ENCODE measurements around the gene WBP2.
"Not testable (repeated sequence)": the region's sequence is repeated elsewhere in the genome, so short reads cannot be mapped to it uniquely, and the experiment has no call there.

Gene WBP2

DNA sequence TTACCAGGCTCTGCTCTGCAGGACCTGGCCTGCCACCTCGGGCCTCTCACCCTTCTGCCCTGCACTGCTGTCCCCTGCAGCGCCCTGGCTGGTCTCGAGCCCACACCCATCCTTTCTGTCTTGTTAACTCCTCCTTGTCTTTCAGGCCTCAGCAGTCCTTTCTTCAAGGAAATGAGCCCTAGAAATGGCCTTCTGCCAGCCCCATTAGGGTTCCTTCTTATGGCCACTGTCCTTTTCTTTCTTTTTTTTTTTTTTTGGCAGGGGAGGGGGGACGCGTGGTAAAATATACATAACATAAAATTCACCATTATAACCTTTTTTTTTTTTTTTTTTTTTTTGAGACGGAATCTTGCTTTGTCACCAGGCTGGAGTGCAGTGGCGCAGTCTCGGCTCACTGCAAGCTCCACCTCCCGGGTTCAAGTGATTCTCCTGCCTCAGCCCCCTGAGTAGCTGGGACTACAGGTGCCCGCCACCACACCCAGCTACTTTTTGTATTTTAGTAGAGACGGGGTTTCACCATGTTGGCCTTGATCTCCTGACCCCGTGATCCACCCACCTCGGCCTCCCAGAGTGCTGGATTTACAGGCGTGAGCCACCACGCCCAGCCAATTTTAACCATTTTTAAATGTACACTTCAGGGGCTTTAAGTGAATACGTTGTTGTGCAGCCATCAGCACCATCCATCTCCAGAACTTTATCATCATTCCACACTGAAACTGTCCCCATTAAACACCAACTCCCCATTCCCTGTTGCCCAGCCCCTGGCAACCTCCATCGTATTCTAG lies 10.5 kb upstream of the WBP2 start:
- not testable (repeated sequence) for DNase-seq

DNA sequence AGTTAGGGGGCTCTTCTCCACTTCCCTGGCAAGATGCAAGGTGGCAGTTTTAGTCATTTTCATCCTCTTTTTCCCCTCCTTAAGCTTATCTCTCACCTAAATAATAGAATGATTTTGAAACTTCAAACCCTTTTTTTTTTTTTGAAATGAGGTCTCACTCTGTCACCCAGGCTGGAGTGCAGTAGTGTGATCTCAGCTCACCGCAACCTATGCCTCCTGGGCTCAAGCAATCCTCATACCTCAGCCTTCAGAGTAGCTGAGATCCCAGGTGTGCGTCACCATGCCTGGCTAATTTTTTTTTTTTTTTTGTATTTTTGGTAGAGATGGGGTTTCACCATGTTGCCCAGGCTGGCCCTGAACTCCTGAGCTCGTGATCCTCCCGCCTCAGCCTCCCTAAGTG lies 9.8 kb upstream of the WBP2 start:
- not testable (repeated sequence) for DNase-seq

DNA sequence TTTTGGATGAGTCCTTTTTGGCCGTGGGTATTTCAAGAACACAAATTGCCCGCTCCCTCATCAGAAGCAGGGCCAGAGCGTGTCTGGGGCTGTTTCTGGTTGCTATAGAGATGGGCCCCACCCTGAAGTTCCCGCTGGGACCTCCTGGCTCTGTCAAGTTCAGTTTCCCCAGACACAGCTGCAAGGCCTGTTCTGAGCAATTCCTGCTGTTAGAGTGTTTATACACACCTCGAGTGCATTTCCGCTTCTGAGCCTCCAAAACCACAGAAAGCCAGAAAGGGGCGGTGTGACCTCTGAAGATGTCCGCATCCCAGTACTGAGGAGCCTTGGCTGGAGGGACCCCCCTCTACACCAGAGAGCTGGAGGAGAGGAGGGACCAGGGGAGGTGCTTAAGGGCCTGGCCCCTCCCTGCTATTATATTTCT lies 9.3 kb upstream of the WBP2 start:
- no peak for DNase-seq

DNA sequence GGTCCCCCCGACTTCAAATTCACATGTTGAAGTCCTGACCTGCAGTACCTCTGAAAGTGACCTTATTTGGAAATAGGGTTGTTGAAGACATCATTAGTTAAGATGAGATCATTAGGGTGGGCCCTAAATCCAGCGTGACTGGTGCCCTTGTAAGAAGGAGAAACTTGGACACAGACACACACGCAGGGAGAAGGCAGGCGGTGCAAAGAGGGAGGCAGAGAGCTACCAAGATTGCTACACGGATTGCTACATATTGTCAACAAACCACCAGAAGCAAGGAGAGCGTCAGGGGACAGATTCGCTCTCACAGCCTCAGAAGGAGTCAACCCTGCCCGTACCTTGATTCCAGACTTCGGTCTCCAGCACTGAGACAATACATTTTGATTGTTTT lies 6.8 kb upstream of the WBP2 start:
- DNase-seq: no peak

DNA sequence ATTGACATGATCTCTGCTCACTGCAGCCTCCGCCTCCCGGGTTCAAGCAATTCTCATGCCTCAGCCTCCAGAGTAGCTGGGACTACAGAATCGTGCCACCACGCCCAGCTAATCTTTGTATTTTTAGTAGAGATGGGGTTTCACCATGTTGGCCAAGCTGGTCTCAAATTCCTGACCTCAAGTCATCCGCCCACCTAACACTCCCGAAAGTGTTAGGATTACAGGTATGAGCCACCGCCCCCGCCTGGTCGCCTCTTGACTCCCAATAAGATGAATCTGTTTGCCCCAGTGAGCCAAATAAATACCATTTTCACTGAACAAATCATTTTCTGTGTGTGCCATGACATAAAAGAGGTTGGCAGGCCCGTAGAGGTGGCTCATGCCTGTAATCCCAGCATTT lies 4.2 kb upstream of the WBP2 start:
- not testable (repeated sequence) for DNase-seq

DNA sequence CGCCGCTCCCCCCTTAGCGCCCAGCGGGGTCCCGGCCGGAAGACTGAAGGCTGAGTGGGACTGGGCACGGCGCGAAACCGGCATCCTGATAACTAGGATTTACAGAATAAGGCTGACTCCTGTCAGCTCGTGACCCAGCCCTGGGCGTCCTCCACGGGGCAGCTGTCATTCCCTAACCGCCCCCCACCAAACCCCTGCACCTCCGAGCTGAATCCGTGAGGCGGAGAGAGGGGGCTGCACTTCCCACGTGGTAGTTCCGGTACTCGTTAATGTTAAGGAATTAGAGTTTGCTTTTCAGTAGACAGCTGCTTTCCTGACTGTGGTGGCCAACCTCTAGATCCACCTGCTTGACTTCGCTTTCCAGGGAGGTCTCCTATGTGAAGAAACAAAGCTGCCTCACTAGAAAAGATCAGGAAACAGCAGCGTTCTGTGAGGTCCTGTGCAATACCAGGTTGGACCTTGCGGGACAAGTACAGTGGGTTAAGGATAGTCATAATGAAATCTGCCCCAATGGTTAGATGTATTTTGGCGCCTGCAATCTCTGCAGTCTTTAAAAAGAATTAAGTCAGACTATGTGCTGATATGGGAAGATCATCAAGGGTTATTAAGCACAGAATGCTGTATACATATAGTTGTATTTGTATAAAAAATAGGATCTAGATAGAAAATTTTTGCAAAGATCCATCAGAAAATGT lies 1.1 kb upstream of the WBP2 start:
- no peak for DNase-seq

DNA sequence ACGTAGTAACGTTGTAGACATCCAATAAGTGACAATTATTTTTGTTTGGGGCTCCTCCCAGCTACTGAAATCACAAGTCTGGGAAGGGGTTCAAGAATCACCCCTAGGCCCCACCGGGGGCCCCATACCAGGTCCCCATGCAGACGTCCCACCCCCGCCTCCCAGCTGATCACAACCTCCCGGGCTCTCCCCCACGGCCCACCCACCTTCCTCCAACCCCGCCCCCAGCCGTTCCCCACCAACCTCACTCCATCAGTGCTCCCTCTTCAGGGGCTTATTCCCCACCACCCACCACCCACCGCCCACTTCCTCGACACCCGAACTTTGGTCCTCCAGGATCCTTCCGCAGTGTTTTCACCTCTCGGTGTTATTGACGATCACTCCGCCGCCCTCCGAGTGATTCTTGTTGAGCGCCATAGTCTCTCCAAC lies 240 bp downstream of the WBP2 start:
- DNase-seq: no peak

DNA sequence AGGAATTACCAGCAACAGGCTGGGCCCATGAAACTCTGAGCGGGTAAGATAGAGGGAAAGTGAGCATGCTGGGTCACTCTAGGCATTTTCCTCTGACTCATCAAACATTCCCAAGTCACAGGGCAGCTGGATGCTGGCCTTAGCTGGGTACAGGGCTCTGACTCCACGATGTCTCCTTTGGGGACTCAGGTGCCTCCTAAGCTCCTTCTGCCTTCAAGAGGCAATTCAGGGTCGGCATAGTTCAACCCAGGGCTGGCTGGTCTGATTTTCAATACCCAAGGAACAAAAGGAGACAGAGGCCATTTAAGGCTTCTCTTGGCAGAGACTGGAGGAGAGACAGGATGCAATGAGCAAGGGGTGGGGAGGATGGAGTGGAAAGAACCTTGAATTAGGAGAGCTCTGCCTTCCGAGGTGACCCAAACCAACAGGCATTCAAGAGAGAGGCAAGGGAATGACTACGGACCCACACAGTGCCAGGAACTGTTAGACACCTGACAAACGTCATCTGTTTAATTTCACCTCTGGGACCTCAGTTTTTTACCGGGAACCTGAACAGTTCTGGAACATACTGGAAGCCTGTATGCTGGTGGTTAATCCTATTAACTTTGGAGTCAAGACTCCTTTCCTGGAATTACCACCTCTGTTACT lies 910 bp downstream of the WBP2 start:
- no peak for DNase-seq

DNA sequence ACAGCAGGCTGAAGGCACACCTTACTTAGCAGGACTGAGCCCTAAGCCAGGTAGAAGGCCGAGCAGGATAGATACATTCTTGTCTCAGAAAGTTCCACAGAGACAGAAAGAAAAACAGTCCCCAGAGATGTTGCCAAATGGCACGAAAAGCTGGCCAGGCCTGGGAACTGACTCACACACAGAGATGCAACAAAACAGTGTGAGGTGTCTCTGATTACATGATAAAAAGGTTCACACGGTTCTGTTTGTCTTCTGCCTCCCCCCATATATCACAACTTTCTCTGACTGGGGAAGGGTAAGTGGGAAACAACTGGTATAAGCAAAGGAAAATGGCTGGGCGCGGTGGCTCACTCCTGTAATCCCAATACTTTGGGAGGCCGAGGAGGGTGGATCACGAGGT lies 1.7 kb downstream of the WBP2 start:
- no peak for DNase-seq

DNA sequence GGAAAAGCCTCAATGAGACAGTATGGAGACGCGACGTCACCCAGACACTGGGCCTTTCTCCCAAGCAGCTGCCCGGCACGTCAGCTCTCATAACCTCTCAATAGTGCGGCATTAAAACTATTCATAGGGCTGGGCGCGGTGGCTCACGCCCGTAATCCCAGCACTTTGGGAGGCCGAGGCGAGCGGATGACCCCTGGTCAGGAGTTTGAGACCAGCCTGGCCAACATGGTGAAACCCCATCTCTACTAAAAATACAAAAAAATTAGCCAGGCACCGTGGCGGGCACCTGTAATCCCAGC lies 3.5 kb downstream of the WBP2 start:
- not testable (repeated sequence) for DNase-seq

DNA sequence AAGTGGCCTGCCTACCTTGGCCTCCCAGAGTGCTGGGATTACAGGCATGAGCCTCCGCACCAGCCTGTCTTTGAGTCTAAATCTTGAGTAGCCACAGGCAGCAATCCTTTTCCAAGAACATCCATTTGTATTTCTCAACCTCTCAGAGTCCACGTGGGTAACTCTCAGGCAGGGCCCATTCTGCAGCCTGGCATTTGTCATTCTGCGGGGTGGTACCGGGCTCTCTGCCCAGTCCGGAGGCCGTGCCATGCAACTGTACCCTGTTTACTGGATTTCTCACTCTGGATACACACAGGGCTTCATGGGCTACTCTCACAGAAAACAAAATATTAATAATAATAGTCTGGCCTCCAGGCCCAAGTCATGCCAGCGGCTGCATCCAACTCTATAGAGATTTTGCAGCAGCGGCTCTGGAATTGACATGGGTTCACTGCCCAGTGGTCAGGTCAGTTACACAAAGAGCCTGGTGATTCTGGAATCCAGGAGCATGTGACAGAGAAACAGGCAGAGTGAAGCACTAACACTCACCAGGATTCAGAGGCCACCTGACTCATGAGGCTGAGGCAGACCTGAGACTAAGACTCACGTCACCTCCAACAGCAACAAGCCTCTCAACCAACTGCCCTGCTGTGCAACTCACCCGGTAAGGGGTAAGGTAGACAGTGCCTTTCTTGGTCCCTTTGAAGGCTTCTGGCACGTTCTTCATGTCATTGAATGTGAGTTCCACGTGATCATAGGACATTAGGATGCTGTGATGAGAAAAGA lies 4.0 kb downstream of the WBP2 start:
- no peak for DNase-seq

DNA sequence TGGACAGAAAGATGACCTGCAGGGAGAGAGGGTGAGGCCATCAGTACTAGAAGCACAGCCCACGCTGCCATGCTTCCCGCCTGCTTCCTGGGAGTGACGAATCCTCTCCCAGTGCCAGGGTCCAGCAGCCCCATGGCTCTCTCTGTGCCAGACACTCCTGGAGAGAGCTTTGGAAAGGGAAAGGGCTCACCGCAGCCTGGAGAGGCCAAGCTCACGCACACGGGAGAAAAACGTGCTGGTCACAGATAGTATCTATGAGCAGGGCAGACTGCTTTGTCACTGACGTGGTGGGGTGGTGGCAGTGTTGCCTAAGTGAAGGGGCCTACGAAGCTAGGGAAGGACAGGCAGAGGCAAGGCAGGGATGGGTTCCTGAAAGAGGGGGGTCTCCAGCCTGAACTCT lies 5.4 kb downstream of the WBP2 start:
- DNase-seq: no peak

DNA sequence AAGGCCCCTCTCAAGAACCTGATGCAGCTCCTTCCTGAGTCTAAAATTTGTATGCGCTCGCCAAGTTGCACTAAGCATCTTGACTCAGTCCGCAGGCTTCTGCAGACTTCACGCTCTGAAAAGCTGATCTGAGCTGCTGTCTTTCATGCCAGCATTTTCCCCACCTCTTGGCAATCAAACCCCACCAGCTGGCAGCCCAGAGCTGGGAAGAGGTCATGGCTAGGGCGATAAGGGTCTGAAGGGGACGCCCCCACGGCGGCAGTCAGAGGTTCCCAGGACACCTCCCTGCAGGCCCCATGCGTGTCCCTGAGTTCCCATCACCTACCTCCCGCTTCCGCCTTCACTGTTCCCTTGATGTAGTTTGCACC lies 5.9 kb downstream of the WBP2 start:
- no peak for DNase-seq

DNA sequence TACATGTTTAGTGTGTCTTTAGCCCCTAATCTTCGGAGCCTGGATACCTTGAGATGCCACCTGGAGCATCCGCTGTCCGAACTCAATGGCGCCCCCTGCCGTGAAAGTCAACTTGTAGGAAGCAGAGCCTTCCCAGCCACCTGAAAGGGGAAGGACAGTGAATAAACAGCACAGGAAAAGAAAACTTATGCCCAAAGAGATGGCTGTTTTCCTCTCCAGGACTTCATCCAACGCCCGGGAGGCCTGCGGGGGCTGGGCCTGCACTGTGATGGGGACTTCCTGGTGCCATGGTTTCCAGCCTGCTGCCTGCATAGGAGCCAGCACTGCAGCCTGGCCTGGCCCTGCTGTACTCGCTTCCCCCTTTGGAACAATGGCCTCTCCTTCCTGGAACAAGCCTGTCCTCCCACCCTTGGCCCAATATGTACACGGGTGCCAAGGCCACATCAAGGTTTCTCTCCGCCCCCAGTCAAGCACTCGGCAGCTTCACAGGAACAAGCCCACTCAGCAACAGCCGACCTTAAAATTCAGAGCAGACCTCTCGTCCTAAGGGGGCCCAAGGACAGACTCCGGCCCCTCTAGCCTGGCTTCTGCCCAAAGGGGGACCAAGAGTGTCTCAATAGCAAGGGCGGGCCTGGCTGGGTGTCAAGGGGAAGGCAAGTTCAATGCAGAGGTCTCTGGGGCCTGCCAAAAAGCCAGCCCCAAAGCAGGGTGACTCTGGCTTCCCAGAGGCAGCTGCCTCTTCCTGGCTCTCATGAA lies 6.4 kb downstream of the WBP2 start:
- peak; percentile 63 for DNase-seq

DNA sequence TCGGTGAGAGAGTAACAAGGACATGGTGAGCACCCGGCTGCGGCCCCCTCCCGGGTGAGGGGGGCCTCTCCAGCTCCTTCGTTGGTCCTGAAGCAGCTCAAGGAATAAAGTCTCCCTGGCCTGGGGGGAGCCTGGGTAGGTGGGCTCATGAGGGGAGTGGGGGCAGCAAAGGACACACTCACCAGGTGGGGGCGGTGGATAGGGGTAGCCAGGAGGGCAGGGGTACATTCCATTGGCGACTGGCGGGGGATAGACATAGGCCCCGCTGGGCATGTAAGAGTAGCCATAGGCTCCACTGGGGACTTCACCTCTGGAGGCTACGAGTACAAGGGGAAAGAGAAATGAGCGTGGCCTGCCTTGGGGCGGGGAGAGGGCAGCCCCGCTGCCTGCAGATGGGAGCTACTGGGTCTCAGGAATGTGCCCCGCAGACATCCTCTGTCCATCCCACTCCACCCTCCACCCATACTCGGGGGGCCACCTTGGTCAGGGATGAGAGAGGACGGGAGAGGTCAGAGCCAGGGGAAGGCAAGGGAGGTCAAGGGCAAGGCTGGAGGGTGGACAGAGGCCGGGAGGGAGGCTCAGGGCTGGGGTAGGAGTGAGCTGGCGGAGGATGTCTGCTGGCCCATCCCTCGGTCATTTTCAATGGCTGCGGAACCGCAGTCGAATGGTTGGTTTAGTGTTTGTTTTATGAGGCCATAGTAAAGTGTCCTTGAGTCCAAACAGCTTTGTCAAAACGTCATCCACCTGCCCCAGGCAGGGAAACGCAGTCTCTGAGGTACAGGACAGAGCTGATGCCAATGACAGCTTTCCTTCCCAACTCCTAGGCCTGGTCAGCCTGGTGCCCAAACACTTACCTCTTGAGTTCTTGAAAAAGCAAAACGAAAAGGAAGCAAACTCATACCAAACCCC lies 7.3 kb downstream of the WBP2 start:
- no peak for DNase-seq

DNA sequence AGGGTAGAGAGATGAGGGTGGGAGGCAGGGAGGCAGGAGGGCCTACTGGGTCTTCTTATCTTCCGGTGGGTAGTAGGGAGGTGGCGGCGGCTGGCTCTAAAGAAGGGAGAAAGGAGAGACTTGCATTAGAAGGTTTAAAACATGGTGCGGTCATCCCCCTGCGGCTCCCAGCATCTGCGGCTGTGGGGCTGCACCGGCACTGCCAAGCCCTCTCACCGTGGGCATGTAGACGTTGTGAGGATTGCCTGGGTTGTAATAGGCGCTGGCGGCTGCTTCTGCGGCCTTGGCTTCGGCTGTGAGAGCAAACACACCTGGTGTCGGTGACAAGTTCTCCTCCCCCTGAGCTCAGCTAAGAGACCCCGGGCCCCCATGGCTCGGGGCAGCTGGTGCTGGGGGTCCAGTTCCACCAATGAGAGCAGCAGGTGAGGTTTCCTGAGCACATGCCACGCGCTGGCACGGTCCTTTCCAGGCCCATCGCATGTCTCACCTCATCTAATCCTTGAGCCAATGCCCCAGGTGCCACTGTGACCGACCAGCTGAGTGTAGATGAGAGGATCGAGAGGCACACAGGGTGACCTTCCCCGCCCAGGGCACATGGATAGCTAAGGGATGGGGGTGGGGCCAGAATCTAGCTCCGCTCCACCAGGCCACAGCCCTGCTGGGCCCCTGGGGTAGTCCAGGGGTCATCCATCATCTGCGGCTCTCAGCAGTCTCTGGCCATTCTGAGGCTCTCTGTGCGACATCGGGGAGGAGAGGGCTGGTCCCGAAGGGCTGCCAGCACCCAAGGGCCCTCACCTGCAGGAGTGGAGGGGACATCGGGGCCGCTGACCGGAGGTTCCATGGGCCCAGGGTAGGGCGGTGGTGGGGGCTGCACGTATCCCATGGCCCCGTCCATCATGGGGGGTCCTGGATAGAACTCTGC lies 8.2 kb downstream of the WBP2 start:
- DNase-seq: no peak

DNA sequence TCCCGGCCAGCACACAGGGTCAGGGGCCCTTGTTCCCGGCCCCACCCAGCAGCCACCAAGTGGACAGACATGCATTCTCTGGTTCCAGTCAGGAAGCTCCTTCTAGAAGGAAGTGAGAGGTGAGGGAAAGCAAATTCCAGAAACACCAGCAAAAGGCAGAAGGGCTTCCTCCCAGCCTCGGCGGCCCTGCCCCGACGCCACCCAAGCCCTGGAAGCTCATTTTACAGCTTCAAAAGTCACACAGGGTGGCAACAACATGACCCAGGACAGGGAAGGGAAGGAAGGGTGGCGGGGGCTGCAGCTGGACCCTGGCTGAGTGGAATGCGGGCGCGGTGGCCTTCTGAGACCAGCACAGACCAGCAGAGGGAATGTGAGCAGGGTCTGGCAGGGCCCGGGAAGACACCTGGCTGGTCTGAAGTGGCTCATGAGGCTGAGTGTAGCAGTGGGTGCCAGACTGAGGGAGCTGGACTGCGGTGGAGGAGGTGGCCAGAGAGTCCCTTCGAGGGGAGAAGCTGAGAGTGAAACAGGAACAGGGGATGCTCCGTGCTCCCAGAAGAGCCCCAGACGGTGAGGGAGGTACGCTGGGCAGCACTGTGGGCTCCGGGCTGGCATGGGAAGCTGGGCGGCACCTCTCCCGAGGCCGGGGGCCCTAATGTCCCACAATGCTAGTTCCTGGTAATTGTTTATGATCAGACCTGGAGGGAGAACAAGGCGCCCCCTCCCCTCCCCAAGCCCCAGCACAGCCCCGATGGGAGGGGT lies 9.0 kb downstream of the WBP2 start:
- no peak for DNase-seq

DNA sequence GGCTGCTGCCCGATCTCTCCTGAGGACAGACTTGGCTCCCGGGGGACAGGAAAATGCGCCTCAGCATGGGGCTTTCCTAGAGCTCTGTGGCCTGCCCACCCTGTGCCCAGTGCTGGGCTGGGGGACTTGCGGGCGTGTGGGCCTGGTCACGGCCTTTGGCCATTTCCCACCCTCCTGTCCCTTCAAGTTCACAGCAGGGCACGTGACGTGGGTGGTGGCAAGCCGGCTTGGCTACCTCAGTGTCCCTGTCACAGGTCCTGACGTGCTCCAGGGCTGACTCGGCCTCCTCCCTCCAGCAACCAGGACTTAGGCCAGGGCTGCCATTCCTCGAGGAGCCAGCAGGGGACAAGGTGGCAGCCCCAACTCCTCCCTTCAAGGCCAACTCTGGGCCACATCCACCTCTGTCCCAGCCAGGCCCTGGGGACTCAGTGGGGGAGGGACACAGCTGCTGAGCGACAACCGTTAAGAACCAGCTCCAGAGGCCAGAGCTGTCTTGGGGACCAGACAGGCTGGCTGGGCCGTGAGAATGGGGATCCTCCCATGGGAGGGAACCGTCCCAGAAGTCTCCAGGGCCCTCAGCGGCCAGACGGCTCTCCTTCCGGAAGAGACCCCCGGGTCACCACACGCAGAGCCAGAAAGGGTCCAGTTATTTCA lies 9.9 kb downstream of the WBP2 start:
- peak; percentile 43 for DNase-seq

DNA sequence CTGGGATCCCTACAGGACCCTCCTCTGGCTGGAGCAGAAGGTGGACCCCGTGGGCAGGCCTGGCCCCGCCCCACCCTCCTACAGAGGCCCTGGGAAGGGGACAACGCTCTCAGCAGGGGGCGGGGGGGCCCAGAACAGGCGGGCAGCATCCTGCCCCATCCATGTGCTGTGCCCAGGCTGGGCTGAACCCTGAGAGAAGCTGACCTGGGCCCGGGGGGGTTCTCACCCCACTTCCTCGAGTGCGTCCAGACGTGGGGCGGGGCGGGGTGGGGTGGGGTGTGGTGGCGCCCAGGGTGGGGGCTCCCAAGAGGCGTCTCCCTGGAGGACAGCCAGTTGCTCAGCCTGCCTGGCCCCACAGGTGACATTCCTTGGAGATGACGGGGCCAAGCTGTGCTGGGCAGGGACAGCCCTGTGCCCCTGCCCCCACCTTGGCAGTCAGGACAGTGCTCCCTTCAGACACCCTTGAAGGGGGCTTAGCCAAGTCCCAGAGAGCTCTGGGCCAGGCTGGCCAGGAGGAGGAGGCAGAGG lies 10.5 kb downstream of the WBP2 start:
- DNase-seq: no peak
